Measurements from ENCODE around the gene LRRC73. TPM values are rescaled to one million over a fixed set of nuclear protein-coding genes. Genes with fewer than 3 reads are reported as not detected.

LRRC73 gene
- total RNA-seq, 4 donors from 2014 or later, result 0.33 to 0.57 TPM; not detected in 2

GRCh38 chr6:43508481-43509141, 1.5 kb downstream of the LRRC73 start:
- TF ChIP-seq, protein P1, sequence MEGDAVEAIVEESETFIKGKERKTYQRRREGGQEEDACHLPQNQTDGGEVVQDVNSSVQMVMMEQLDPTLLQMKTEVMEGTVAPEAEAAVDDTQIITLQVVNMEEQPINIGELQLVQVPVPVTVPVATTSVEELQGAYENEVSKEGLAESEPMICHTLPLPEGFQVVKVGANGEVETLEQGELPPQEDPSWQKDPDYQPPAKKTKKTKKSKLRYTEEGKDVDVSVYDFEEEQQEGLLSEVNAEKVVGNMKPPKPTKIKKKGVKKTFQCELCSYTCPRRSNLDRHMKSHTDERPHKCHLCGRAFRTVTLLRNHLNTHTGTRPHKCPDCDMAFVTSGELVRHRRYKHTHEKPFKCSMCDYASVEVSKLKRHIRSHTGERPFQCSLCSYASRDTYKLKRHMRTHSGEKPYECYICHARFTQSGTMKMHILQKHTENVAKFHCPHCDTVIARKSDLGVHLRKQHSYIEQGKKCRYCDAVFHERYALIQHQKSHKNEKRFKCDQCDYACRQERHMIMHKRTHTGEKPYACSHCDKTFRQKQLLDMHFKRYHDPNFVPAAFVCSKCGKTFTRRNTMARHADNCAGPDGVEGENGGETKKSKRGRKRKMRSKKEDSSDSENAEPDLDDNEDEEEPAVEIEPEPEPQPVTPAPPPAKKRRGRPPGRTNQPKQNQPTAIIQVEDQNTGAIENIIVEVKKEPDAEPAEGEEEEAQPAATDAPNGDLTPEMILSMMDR (IDR thresholded peaks at IDR 0.05; ENCODE audit: low read depth), result no peak

- TF ChIP-seq, protein P1 (IDR thresholded peaks at IDR 0.05; ENCODE audit: low read depth), result no peak
Measured at GRCh38 chr6:43506667-43507471, 3.3 kb downstream of the LRRC73 start.

DNA sequence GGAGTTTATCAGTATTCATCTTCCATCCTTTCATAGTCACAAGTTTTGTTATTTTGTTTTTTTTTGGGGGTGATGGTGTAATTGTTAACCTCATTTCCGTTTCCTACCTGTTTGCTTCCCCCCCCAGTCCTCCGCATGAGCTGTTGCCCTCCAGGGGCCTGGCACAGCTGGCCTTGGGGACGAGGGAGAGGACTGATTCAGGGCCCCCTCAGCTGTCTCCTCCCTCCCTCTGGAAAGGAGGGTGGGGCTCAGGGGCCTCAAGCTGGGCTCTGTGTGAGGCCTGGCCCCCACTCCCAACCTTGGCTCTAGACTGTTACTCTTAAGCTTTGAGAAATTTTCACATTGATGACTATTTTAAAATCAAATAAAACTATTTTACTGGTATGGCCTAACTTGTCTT, 4.0 kb downstream of the LRRC73 start:
- TF ChIP-seq, protein P1 (IDR thresholded peaks at IDR 0.05; ENCODE audit: low read depth), result no peak

DNA sequence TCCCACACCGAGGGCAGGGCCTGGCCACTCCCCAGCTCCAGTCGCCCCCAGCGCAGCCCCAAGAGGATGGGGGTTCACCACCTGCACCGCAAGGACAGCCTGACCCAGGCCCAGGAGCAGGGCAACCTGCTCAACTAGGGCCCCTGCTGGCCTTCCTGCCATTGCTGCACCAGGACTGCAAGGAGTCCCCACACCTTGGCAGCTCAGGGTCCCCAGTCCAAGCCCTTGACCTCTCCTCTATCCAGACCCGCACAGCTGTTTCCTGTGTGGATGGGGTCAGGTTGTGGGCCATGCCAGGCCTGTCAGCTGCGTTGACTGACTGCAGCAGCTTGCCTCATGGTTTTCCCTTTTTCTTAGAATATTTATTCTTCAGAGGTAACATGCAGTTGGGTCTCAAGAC, 4.4 kb downstream of the LRRC73 start:
- TF ChIP-seq, protein P1 (IDR thresholded peaks at IDR 0.05; ENCODE audit: low read depth), result no peak

- TF ChIP-seq, protein P1 (IDR thresholded peaks at IDR 0.05; ENCODE audit: low read depth), result no peak
Measured at GRCh38 chr6:43504756-43505593, 5.2 kb downstream of the LRRC73 start.

GRCh38 chr6:43503443-43503842, 6.7 kb downstream of the LRRC73 start:
- TF ChIP-seq, protein P1 (IDR thresholded peaks at IDR 0.05; ENCODE audit: low read depth), result no peak

- TF ChIP-seq, protein P1 (IDR thresholded peaks at IDR 0.05; ENCODE audit: low read depth), result no peak
Measured at GRCh38 chr6:43502666-43503065, 7.5 kb downstream of the LRRC73 start.

Measured in subcutaneous adipose tissue (tissue), 4 donors.